Measurements from ENCODE around the gene KCNIP3.

- no peak for TF ChIP-seq CTCF (IDR thresholded peaks at IDR 0.05; ENCODE audit: low read depth, low read length)
- TF ChIP-seq EZH2phosphoT487 (IDR thresholded peaks at IDR 0.05; ENCODE audit: low read depth) = no peak
Measured at GRCh38 chr2:95383635-95384027, 86.5 kb downstream of the KCNIP3 start.
